ENCODE data around the gene ANAPC16.
A peak's percentile ranks its signal among the peaks of the same experiment; 100 is the strongest.
"Not testable (repeated sequence)": the region's sequence is repeated elsewhere in the genome, so short reads cannot be mapped to it uniquely, and the experiment has no call there.

The ANAPC16 gene

GRCh38 chr10:72265990-72266865 is 50.4 kb downstream of the ANAPC16 start:
- DNase-seq, result no peak

- no peak for DNase-seq
Observed at GRCh38 chr10:72267381-72267780, 51.6 kb downstream of the ANAPC16 start.

GRCh38 chr10:72267819-72268399 is 52.1 kb downstream of the ANAPC16 start:
- no peak for DNase-seq

- not testable (repeated sequence) for DNase-seq
Observed at GRCh38 chr10:72268475-72269200, 52.8 kb downstream of the ANAPC16 start.

- peak; percentile 27 for DNase-seq
Observed at GRCh38 chr10:72270607-72271281, 54.9 kb downstream of the ANAPC16 start.

- peak; percentile 98 for DNase-seq
Observed at GRCh38 chr10:72272689-72273409, 57.0 kb downstream of the ANAPC16 start.

GRCh38 chr10:72273410-72274212 is 57.8 kb downstream of the ANAPC16 start, which contains the start of gene DDIT4:
TSS of gene DDIT4 (plus strand) at chr10:72273924. CDS start at chr10:72274217, 293 bp downstream.
- peak; percentile 99 for DNase-seq

- no peak for DNase-seq
Observed at GRCh38 chr10:72274213-72274729, 58.5 kb downstream of the ANAPC16 start.

- DNase-seq, result no peak
Observed at GRCh38 chr10:72274730-72275350, 59.0 kb downstream of the ANAPC16 start.

GRCh38 chr10:72275351-72276012 is 59.7 kb downstream of the ANAPC16 start:
- no peak for DNase-seq

GRCh38 chr10:72276013-72276387 is 60.2 kb downstream of the ANAPC16 start:
- DNase-seq, result no peak

- peak; percentile 42 for DNase-seq
Observed at GRCh38 chr10:72276421-72277339, 60.9 kb downstream of the ANAPC16 start.

- no peak for DNase-seq
Observed at GRCh38 chr10:72277340-72277995, 61.7 kb downstream of the ANAPC16 start.

GRCh38 chr10:72277996-72278667 is 62.3 kb downstream of the ANAPC16 start:
- no peak for DNase-seq

- DNase-seq, result no peak
Observed at GRCh38 chr10:72278668-72279393, 63.0 kb downstream of the ANAPC16 start.

GRCh38 chr10:72279587-72279986 is 63.8 kb downstream of the ANAPC16 start:
- DNase-seq, result not testable (repeated sequence)

- no peak for DNase-seq
Observed at GRCh38 chr10:72283131-72283530, 67.3 kb downstream of the ANAPC16 start.

All from NCI-H226 (cell line).